OCI-LY7 (cell line): ENCODE measurements around the gene LCP2.

Experiments
- EZH2phosphoT487 ChIP-seq: fragments of 200-600 bp; sonication (generic); IDR thresholded peaks from 2 replicates; pipeline ENCODE4 v1.6.1; 2018; ENCODE audit warnings: low read depth, borderline replicate concordance, mild to moderate bottlenecking, mixed run types, antibody characterized with exemption, low read length, moderate library complexity, mixed read lengths
- TF ChIP-seq, protein P1 (sequence below): fragments of 200-600 bp; sonication (generic); conservative IDR thresholded peaks from 2 replicates; pipeline ENCODE4 v1.5.1; 2014; ENCODE audit warnings: mild to moderate bottlenecking, antibody characterized with exemption, low read length, moderate library complexity, mixed read lengths

DNA sequence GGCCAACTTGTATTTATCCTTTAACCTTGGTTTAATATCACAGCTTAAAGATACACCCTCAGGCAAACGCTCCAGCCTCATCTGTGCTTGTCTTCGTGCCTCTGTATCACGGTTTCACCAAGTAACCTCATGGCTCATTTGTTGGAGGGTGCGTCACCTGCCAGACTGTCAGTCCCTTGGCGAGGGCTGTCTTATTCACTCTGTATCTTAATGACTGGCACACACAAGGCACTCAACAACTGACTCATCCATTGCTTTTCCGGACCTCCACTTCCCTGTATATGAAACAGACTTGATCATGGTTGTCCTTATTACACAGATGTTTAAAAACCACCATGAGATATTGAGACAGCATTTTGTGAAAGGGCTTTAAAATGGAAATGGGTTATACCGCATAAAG is 28.0 kb downstream of the LCP2 start:
- TF ChIP-seq, protein P1, sequence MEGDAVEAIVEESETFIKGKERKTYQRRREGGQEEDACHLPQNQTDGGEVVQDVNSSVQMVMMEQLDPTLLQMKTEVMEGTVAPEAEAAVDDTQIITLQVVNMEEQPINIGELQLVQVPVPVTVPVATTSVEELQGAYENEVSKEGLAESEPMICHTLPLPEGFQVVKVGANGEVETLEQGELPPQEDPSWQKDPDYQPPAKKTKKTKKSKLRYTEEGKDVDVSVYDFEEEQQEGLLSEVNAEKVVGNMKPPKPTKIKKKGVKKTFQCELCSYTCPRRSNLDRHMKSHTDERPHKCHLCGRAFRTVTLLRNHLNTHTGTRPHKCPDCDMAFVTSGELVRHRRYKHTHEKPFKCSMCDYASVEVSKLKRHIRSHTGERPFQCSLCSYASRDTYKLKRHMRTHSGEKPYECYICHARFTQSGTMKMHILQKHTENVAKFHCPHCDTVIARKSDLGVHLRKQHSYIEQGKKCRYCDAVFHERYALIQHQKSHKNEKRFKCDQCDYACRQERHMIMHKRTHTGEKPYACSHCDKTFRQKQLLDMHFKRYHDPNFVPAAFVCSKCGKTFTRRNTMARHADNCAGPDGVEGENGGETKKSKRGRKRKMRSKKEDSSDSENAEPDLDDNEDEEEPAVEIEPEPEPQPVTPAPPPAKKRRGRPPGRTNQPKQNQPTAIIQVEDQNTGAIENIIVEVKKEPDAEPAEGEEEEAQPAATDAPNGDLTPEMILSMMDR: no peak
- no peak for TF ChIP-seq EZH2phosphoT487
